Measurements from ENCODE around the gene TPM2. TPM values are rescaled to one million over a fixed set of nuclear protein-coding genes. Genes with fewer than 3 reads are reported as not detected.

Gene TPM2
- total and polyA plus RNA-seq, 2 donors (not counting 1 experiment from before 2014, with no cell fraction given), result 2.4 to 6.3 TPM

DNA sequence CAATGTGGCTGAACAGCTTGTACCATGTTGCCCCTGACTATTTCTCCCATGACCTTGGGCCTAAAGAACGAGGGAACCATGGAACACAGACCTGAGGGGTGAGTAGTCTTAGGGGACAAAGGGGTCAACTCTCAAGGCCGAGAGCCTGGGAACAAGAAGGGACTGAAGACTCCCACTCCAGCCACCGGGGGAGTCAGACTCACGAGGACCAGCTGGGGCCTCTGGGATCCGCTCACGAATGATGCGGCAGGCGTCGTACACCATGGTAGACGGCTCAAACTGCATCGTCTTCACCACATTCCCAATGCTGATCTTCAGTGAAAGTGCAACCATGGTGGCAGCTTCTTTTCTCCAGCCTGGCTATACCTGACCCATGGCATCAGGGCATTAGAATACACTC lies 35.6 kb upstream of the TPM2 start:
- Histone ChIP-seq H3K4me1 (ENCODE audit: control insufficient read depth in 2 of 2, insufficient read depth in 2 of 2, low read length in 2 of 2) (peaks cover 42 to 43% of the 10 kb centered on the region in 2 donors), H3K4me3 (ENCODE audit: control extremely low read depth in 1 of 5, extremely low read depth in 1 of 5, insufficient read depth in 1 of 5, low read depth in 2 of 5, low read length in 4 of 5) (no peak overlapping the region), H3K27ac (ENCODE audit: low read length in 2 of 2) (no peak overlapping the region), H4K20me1 (ENCODE audit: control insufficient read depth, insufficient read depth, low read length, poor library complexity, severe bottlenecking) (peaks cover 65% of the 10 kb centered on the region), H3K9me3 (ENCODE audit: control extremely low read depth in 1 of 3, control insufficient read depth in 2 of 3, insufficient read depth in 1 of 3, low read length in 2 of 3) (no peaks in the 10 kb centered on the region), H3K79me2 (ENCODE audit: control insufficient read depth, insufficient read depth, low read length) (peaks cover 57% of the 10 kb centered on the region), H3K36me3 (replicated peaks in 1 of 2; ENCODE audit: control extremely low read depth in 1 of 2, control insufficient read depth in 1 of 2, extremely low read depth in 1 of 2, insufficient read depth in 2 of 2, low read length in 1 of 2) (peaks cover 17 to 76% of the 10 kb centered on the region in 2 experiments), H2AFZ (ENCODE audit: insufficient read depth, low read depth, low read length, poor library complexity, severe bottlenecking) (no peak overlapping the region), H3K9ac (ENCODE audit: low read length) (no peak overlapping the region), H3K4me2 (replicated peaks; ENCODE audit: low read depth, low read length, poor library complexity, severe bottlenecking) (no peak overlapping the region), H3K27me3 (replicated peaks in 1 of 4; ENCODE audit: control extremely low read depth in 1 of 4, control insufficient read depth in 3 of 4, insufficient read depth in 4 of 4, low read length in 3 of 4) (no peaks in the 10 kb centered on the region)
- POLR2A ChIA-PET, result interaction anchor here (1.7 kb wide), 1 partner anchor 31 kb away, joined by 3 read pairs; no protein-coding TSS in a partner anchor
- Mint-ChIP-seq H3K27ac (no peak overlapping the region), H3K9me3 (ENCODE audit: insufficient read depth) (no peaks in the 10 kb centered on the region), H3K4me1 (peaks cover 4% of the 10 kb centered on the region), H3K4me3 (no peak overlapping the region), H3K27me3 (no peaks in the 10 kb centered on the region)
- WGBS (ENCODE audit: insufficient coverage), result 98% methylated on average over 11 of the region's 11 CpGs
- CTCF ChIA-PET, result interaction anchor here (1.2 to 9.0 kb wide), 4 partner anchors 10 to 78 kb away, joined by 3 to 115 read pairs (median 17); no protein-coding TSS in a partner anchor
- no peak for TF ChIP-seq CTCF (IDR thresholded peaks at IDR 0.05)
- no peak for TF ChIP-seq EZH2 (IDR thresholded peaks at IDR 0.05; ENCODE audit: borderline replicate concordance, insufficient read depth, low read depth, low read length, poor library complexity, severe bottlenecking)
- DNase-seq (no peak), ATAC-seq (ENCODE audit: low read depth) (no peak)
- intact Hi-C loops (cut with micrococcal nuclease), result loop anchor here (5.0 kb wide), 1 partner anchor 1268 kb away; the partner anchor contains the start of genes DNAI1 and FAM219A

DNA sequence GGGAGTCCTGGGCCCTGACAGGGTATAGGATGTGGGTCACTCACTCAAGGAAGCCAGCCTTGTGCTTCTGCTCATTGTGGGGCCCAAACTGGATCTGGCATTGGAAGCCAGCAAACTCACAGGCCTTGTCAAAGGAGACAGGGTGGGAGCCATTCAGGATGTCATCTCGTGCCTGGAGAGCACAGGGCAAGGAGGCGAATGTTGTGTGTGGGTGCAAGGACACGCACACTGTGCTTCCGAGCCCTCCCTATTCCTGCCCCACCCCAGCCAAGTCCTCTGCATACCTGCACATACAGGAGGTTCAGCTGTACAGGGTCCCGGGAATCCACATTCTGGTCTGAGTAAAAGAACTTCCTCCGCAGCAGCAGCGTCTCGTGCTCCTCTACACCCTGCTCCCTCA lies 34.2 kb upstream of the TPM2 start:
- H3K27ac Mint-ChIP-seq, result no peak overlapping the region
- ATAC-seq (ENCODE audit: low read depth) (no peak), DNase-seq (no peak)
- TF ChIP-seq EZH2 (IDR thresholded peaks at IDR 0.05; ENCODE audit: borderline replicate concordance, insufficient read depth, low read depth, low read length, poor library complexity, severe bottlenecking), result no peak
- TF ChIP-seq CTCF (IDR thresholded peaks at IDR 0.05), result no peak
- CTCF ChIA-PET, result interaction anchor here (0.5 to 20.4 kb wide), 4 partner anchors 8 to 104 kb away, joined by 3 to 195 read pairs (median 14); partner anchors contain the start of genes CREB3, TLN1 and TPM2
- Histone ChIP-seq H3K79me2 (ENCODE audit: control insufficient read depth, insufficient read depth, low read length) (peaks cover 43% of the 10 kb centered on the region), H3K4me3 (ENCODE audit: control extremely low read depth in 1 of 5, extremely low read depth in 1 of 5, insufficient read depth in 1 of 5, low read depth in 2 of 5, low read length in 4 of 5) (no peak overlapping the region), H3K4me2 (replicated peaks; ENCODE audit: low read depth, low read length, poor library complexity, severe bottlenecking) (no peak overlapping the region), H3K27me3 (replicated peaks in 1 of 4; ENCODE audit: control extremely low read depth in 1 of 4, control insufficient read depth in 3 of 4, insufficient read depth in 4 of 4, low read length in 3 of 4) (no peaks in the 10 kb centered on the region), H3K9me3 (ENCODE audit: control extremely low read depth in 1 of 3, control insufficient read depth in 2 of 3, insufficient read depth in 1 of 3, low read length in 2 of 3) (no peaks in the 10 kb centered on the region), H3K36me3 (replicated peaks in 1 of 2; ENCODE audit: control extremely low read depth in 1 of 2, control insufficient read depth in 1 of 2, extremely low read depth in 1 of 2, insufficient read depth in 2 of 2, low read length in 1 of 2) (peaks cover 17 to 88% of the 10 kb centered on the region in 2 experiments), H3K9ac (ENCODE audit: low read length) (no peak overlapping the region), H2AFZ (ENCODE audit: insufficient read depth, low read depth, low read length, poor library complexity, severe bottlenecking) (no peak overlapping the region), H3K27ac (ENCODE audit: low read length in 2 of 2) (no peak overlapping the region), H4K20me1 (ENCODE audit: control insufficient read depth, insufficient read depth, low read length, poor library complexity, severe bottlenecking) (peaks cover 58% of the 10 kb centered on the region), H3K4me1 (ENCODE audit: control insufficient read depth in 2 of 2, insufficient read depth in 2 of 2, low read length in 2 of 2) (peaks cover 38 to 41% of the 10 kb centered on the region in 2 donors)
- peaks cover 18% of the 10 kb centered on the region for H3K4me1 Mint-ChIP-seq
- H3K27me3 Mint-ChIP-seq, result no peaks in the 10 kb centered on the region
- no peak overlapping the region for H3K4me3 Mint-ChIP-seq
- no peaks in the 10 kb centered on the region for H3K9me3 Mint-ChIP-seq (ENCODE audit: insufficient read depth)
- POLR2A ChIA-PET, result no interaction called here
- 98% methylated on average over 6 of the region's 8 CpGs for WGBS (ENCODE audit: insufficient coverage)
- intact Hi-C loops (cut with micrococcal nuclease), result no loop called here
